Vagina (tissue), 2 donors: ENCODE measurements around the gene ULK4. TPM values are rescaled to one million over a fixed set of nuclear protein-coding genes. Genes with fewer than 3 reads are reported as not detected.

Source experiments
- DNase-seq, 2 donors: peaks; one replicate each; pipeline ENCODE4 v3.0.0-alpha.2; 2017; ENCODE audit errors: extremely low spot score in 2 of 2
- H3K27ac ChIP-seq: fragments of 200-600 bp; sonication (generic); one replicate; pipeline ENCODE4 v1.5.1; 2019
- H3K27me3 ChIP-seq: fragments of 200-600 bp; sonication (generic); one replicate; pipeline ENCODE4 v1.5.1; 2019
- H3K36me3 ChIP-seq, 2 donors: fragments of 200-600 bp; sonication (generic); one replicate each; pipeline ENCODE4 v1.5.1; 2017 to 2019
- H3K4me1 ChIP-seq: fragments of 200-600 bp; sonication (generic); one replicate; pipeline ENCODE4 v1.5.1; 2019
- H3K4me3 ChIP-seq, 2 donors: fragments of 200-600 bp; sonication (generic); 1 replicate in 1 of 2; 2 replicates in 1 of 2; pipeline ENCODE4 v1.5.1; 2016 to 2019
- H3K9me3 ChIP-seq: fragments of 200-600 bp; sonication (generic); one replicate; pipeline ENCODE4 v1.5.1; 2019
- POLR2A ChIP-seq, 2 donors: fragments of 450-650 bp; IDR thresholded peaks; one replicate each; pipeline ENCODE4 v1.6.1; 2017; ENCODE audit warnings: antibody characterized with exemption in 2 of 2, mild to moderate bottlenecking in 2 of 2, moderate library complexity in 2 of 2
- POLR2AphosphoS5 ChIP-seq, 2 donors: sonication (generic); formaldehyde crosslinking; IDR thresholded peaks; one replicate each; pipeline ENCODE4 v1.9.0; 2017; ENCODE audit warnings: antibody characterized with exemption in 2 of 2, mild to moderate bottlenecking in 2 of 2, low read depth in 1 of 2; ENCODE audit not compliant: insufficient read depth in 1 of 2
- intact Hi-C: fragments of 100-400 bp; cut with DNase I; formaldehyde crosslinking; loops from one replicate; pipeline ENCODE4 v1.15.1; 2023
- total RNA-seq: library from RNA; depleted of rRNA; stranded (reverse); fragments of >200 nt; gene quantifications from one replicate; pipeline ENCODE4 v1.2.3, GENCODE V29; 2016
- TF ChIP-seq, protein P1 (sequence below), 3 experiments: fragments of 450-650 bp in 2 of 3; fragments of 200-600 bp in 1 of 3; sonication (generic) in 1 of 3; IDR thresholded peaks; one replicate each; pipeline ENCODE4 v1.5.1; 2017 to 2019; ENCODE audit warnings: antibody characterized with exemption in 3 of 3, mild to moderate bottlenecking in 2 of 3, moderate library complexity in 2 of 3

ULK4 gene
- total RNA-seq, 1 donor from 2014 or later: 24.1 TPM

DNA sequence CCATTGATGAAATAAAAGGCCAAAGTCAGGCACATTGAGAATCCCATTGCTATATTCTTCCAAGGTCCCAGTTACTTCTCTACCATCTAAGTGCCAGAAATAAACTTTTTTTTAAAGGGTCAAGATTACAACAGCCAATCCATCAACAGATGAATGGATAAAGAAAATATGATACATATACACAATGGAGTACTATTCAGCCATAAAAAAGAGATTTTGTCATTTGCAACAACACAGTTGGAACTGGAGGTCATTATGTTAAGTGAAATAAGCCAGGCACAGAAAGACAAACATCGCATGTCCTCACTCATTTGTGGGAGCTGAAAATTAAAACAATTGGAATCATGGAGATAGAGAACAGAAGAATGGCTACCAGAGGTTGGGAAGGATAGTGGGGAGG lies 25.5 kb downstream of the ULK4 start:
- no peaks in the 10 kb centered on the region for H3K9me3 ChIP-seq
- TF ChIP-seq, protein P1, sequence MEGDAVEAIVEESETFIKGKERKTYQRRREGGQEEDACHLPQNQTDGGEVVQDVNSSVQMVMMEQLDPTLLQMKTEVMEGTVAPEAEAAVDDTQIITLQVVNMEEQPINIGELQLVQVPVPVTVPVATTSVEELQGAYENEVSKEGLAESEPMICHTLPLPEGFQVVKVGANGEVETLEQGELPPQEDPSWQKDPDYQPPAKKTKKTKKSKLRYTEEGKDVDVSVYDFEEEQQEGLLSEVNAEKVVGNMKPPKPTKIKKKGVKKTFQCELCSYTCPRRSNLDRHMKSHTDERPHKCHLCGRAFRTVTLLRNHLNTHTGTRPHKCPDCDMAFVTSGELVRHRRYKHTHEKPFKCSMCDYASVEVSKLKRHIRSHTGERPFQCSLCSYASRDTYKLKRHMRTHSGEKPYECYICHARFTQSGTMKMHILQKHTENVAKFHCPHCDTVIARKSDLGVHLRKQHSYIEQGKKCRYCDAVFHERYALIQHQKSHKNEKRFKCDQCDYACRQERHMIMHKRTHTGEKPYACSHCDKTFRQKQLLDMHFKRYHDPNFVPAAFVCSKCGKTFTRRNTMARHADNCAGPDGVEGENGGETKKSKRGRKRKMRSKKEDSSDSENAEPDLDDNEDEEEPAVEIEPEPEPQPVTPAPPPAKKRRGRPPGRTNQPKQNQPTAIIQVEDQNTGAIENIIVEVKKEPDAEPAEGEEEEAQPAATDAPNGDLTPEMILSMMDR (IDR thresholded peaks at IDR 0.05): no peak
- no peak for TF ChIP-seq POLR2AphosphoS5 (IDR thresholded peaks at IDR 0.05; ENCODE audit: insufficient read depth in 1 of 2, low read depth in 1 of 2)
- TF ChIP-seq POLR2A (IDR thresholded peaks at IDR 0.05): no peak
- intact Hi-C loops: no loop called here
- H3K27me3 ChIP-seq: no peaks in the 10 kb centered on the region
- H3K27ac ChIP-seq: no peak overlapping the region
- H3K4me3 ChIP-seq: no peak overlapping the region
- no peaks in the 10 kb centered on the region for H3K36me3 ChIP-seq
- DNase-seq: no peak
- H3K4me1 ChIP-seq: peaks cover 14% of the 10 kb centered on the region

DNA sequence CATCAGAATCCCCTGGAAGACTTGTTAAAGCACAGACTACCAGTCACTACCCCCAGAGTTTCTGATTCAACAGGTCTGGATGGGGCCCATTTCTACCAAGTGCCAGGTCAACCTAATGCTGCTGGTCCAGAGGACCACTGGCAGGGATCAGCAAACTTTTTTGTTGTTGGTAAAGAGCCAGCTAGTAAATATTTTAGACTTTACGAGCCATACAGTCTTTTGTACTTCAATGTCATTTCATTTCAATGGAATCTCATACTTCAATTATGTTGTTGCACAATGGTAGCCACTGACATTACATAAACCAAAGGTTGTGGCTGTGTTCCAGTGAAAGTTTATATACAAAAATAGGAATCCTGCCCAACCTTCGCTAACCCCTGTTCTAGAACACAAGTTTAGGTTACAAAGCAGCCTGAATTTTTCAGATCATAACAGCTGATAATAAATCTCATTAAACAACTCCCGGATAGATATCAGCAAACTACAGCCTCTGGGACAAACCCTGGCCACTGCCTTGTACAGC lies 28.7 kb downstream of the ULK4 start:
- DNase-seq: no peak
- Histone ChIP-seq H3K27me3 (no peaks in the 10 kb centered on the region), H3K27ac (no peak overlapping the region), H3K4me3 (no peak overlapping the region), H3K9me3 (no peaks in the 10 kb centered on the region), H3K4me1 (peaks cover 14% of the 10 kb centered on the region), H3K36me3 (no peaks in the 10 kb centered on the region)
- TF ChIP-seq POLR2A (IDR thresholded peaks at IDR 0.05) (no peak), POLR2AphosphoS5 (IDR thresholded peaks at IDR 0.05; ENCODE audit: insufficient read depth in 1 of 2, low read depth in 1 of 2) (no peak)
- TF ChIP-seq, protein P1 (IDR thresholded peaks at IDR 0.05): no peak
- intact Hi-C loops: no loop called here

DNA sequence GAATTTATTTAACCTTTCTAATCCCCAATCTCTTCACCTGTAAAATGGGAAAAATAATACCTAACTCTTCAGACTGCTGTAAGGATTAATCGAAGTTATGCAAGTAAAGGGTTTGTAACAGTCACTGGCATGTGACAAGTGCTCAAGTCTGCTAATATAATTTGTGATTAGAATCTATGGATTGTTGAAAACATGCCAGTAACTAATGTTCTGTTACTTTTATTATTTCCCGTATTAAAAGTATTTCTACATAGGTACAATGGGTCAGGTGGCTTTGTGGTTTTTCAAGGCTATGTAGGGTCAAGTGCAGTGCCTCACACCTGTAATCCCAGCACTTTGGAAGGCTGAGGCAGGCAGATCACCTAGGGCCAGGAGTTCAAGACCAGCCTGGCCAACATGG lies 29.4 kb downstream of the ULK4 start:
- no peaks in the 10 kb centered on the region for H3K36me3 ChIP-seq
- TF ChIP-seq POLR2AphosphoS5 (IDR thresholded peaks at IDR 0.05; ENCODE audit: insufficient read depth in 1 of 2, low read depth in 1 of 2): no peak
- TF ChIP-seq POLR2A (IDR thresholded peaks at IDR 0.05): no peak
- TF ChIP-seq, protein P1 (IDR thresholded peaks at IDR 0.05): no peak
- peaks cover 14% of the 10 kb centered on the region for H3K4me1 ChIP-seq
- H3K9me3 ChIP-seq: no peaks in the 10 kb centered on the region
- no peak for DNase-seq
- H3K4me3 ChIP-seq: no peak overlapping the region
- no peak overlapping the region for H3K27ac ChIP-seq
- intact Hi-C loops: no loop called here
- no peaks in the 10 kb centered on the region for H3K27me3 ChIP-seq

DNA sequence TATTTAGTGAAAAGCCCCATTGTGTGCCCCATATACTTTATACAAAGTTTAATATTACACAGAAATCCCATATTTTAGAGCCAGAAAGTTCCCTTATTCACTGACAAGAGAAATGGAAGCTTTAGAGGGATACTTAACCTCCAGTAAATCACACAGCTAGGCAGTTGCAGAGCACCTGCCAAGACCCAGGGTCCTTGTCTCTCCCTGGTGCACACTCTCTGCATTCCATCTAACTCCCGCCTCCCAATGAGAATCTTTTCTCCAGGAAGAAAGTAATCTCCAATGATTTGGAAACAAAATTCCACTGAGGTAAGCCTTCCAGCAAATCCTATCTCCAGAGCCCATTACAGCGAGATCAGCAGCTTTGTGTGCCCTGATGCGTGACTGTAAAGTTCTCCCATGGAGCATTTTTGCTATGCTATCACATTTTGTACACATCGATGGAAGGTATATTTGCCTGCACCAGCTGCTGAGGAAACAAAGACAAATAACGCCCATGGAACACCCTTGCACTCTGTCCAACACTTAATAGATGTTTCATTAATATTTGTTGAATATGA lies 41.4 kb downstream of the ULK4 start:
- Histone ChIP-seq H3K36me3 (no peaks in the 10 kb centered on the region), H3K4me1 (no peaks in the 10 kb centered on the region), H3K27ac (no peak overlapping the region), H3K27me3 (no peaks in the 10 kb centered on the region), H3K9me3 (no peaks in the 10 kb centered on the region), H3K4me3 (no peak overlapping the region)
- intact Hi-C loops: no loop called here
- TF ChIP-seq POLR2AphosphoS5 (IDR thresholded peaks at IDR 0.05; ENCODE audit: insufficient read depth in 1 of 2, low read depth in 1 of 2) (no peak), POLR2A (IDR thresholded peaks at IDR 0.05) (no peak)
- TF ChIP-seq, protein P1 (IDR thresholded peaks at IDR 0.05): no peak
- no peak for DNase-seq

DNA sequence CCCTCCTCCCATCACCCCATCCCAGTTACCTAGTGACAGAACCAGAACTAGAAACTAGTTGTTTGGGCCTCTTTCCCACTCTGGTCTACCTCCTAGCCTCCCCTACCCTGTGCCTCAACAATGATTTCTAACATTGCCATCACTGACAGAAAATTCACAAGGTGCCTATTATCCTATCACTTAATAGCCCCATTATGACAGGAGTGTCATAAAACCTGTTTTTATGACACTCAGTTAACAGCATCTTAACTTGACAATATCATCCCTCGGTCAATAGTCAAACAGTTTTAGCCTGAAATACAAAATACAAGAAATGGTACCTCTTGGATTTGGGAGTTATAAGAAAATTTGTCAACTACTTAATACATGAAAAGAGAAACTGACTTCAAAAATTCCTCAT lies 46.5 kb downstream of the ULK4 start:
- Histone ChIP-seq H3K4me3 (no peak overlapping the region), H3K4me1 (no peaks in the 10 kb centered on the region), H3K36me3 (no peaks in the 10 kb centered on the region), H3K9me3 (no peaks in the 10 kb centered on the region), H3K27ac (no peak overlapping the region), H3K27me3 (no peaks in the 10 kb centered on the region)
- intact Hi-C loops: no loop called here
- no peak for DNase-seq
- TF ChIP-seq POLR2AphosphoS5 (IDR thresholded peaks at IDR 0.05; ENCODE audit: insufficient read depth in 1 of 2, low read depth in 1 of 2): no peak
- TF ChIP-seq POLR2A (IDR thresholded peaks at IDR 0.05): no peak
- TF ChIP-seq, protein P1 (IDR thresholded peaks at IDR 0.05): no peak
